ENCODE data around the gene GDPD4. TPM values are rescaled to one million over a fixed set of nuclear protein-coding genes. Genes with fewer than 3 reads are reported as not detected.

GDPD4 gene
- total and polyA plus RNA-seq, 10 of the 15 experiments (the other 5 are each of a cell fraction or from before 2014, with no cell fraction given): 0.23 TPM; not detected in 9

DNA sequence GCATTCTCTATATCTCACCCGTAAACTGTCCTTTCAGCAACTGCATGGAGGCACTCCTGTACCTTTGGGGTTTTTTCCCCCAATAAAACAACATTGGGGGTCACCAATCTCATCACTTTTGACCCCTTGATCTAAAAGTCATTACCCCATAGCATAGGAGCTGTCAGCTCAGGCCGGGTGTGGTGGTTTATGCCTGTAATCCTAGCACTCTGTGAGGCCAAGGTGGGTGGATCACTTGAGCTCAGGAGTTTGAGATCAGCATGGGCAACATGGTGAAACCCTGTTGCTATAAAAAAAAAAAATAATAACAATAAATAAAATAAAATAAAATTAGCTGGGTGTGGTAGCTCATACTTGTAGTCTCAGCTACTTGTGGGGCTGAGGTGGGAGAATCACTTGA is 17.1 kb upstream of the GDPD4 start (continued):
- no peak for TF ChIP-seq BCLAF1 (IDR thresholded peaks at IDR 0.05)
- no peak for TF ChIP-seq YY1 (IDR thresholded peaks at IDR 0.05; ENCODE audit: low read depth, low read length)
- TF ChIP-seq, protein P1, sequence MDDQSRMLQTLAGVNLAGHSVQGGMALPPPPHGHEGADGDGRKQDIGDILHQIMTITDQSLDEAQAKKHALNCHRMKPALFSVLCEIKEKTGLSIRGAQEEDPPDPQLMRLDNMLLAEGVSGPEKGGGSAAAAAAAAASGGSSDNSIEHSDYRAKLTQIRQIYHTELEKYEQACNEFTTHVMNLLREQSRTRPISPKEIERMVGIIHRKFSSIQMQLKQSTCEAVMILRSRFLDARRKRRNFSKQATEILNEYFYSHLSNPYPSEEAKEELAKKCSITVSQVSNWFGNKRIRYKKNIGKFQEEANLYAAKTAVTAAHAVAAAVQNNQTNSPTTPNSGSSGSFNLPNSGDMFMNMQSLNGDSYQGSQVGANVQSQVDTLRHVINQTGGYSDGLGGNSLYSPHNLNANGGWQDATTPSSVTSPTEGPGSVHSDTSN (IDR thresholded peaks at IDR 0.05; ENCODE audit: insufficient replicate concordance, low read depth, low read length): no peak

GRCh38 chr11:77316733-77317342 is 15.4 kb upstream of the GDPD4 start:
- CTCF ChIA-PET: no interaction called here
- no peak for FAIRE-seq
- TF ChIP-seq IRF4 (IDR thresholded peaks at IDR 0.05; ENCODE audit: low read depth, low read length) (no peak), SPI1 (IDR thresholded peaks at IDR 0.05; ENCODE audit: borderline replicate concordance, insufficient read depth, low read depth, low read length) (no peak), ZNF384 (IDR thresholded peaks at IDR 0.05; ENCODE audit: borderline replicate concordance, low read depth, low read length) (no peak), TCF12 (IDR thresholded peaks at IDR 0.05; ENCODE audit: low read depth, low read length) (no peak), SMAD1 (IDR thresholded peaks at IDR 0.05; ENCODE audit: low read depth, partially characterized antibody) (no peak), WRNIP1 (IDR thresholded peaks at IDR 0.05; ENCODE audit: borderline replicate concordance, low read depth, low read length) (no peak), SREBF1 (IDR thresholded peaks at IDR 0.05; ENCODE audit: low read length) (no peak), POLR2AphosphoS5 (IDR thresholded peaks at IDR 0.05; ENCODE audit: low read length) (no peak), FOS (IDR thresholded peaks at IDR 0.05; ENCODE audit: borderline replicate concordance, extremely low read depth, insufficient read length) (no peak)
- TF ChIP-seq, protein P2, sequence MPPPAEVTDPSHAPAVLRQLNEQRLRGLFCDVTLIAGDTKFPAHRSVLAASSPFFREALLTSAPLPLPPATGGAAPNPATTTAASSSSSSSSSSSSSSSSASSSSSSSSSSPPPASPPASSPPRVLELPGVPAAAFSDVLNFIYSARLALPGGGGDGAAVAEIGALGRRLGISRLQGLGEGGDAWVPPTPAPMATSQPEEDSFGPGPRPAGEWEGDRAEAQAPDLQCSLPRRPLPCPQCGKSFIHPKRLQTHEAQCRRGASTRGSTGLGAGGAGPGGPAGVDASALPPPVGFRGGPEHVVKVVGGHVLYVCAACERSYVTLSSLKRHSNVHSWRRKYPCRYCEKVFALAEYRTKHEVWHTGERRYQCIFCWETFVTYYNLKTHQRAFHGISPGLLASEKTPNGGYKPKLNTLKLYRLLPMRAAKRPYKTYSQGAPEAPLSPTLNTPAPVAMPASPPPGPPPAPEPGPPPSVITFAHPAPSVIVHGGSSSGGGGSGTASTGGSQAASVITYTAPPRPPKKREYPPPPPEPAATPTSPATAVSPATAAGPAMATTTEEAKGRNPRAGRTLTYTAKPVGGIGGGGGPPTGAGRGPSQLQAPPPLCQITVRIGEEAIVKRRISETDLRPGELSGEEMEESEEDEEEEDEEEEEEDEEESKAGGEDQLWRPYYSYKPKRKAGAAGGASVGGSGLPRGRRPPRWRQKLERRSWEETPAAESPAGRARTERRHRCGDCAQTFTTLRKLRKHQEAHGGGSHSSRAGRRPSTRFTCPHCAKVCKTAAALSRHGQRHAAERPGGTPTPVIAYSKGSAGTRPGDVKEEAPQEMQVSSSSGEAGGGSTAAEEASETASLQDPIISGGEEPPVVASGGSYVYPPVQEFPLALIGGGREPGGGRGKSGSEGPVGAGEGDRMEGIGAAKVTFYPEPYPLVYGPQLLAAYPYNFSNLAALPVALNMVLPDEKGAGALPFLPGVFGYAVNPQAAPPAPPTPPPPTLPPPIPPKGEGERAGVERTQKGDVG (CRISPR knock-in tag; IDR thresholded peaks at IDR 0.05): no peak

More at GRCh38 chr11:77316733-77317342, 15.4 kb upstream of the GDPD4 start:
- no peak overlapping the region for H2AFZ ChIP-seq (ENCODE audit: control insufficient read depth, low read depth, low read length)
- no peaks in the 10 kb centered on the region for H3K79me2 ChIP-seq (ENCODE audit: control insufficient read depth, insufficient read depth, low read length)
- in situ Hi-C loops (cut with MboI): no loop called here
- POLR2A ChIA-PET: no interaction called here
- no peaks in the 10 kb centered on the region for H3K9me3 ChIP-seq (replicated peaks; ENCODE audit: control insufficient read depth, insufficient read depth, low read length)
- SMC1A ChIA-PET (ENCODE audit: uncharacterized antibody, unreplicated experiment): interaction anchor here (0.9 to 1.3 kb wide), 3 partner anchors 10 to 141 kb away, joined by 3 to 6 read pairs (median 3); no protein-coding TSS in a partner anchor
- H3K4me2 ChIP-seq (ENCODE audit: control insufficient read depth, insufficient read depth): no peak overlapping the region
- DNase-seq (ENCODE audit: low read depth, low spot score) (no peak), ATAC-seq (no peak)
- no peaks in the 10 kb centered on the region; a peak in 2 of 4 replicates for H3K36me3 ChIP-seq (ENCODE audit: control insufficient read depth in 2 of 2, insufficient read depth in 2 of 2, low read length in 1 of 2)
- H3K27me3 ChIP-seq (replicated peaks in 1 of 2; ENCODE audit: control insufficient read depth in 2 of 2, insufficient read depth in 2 of 2, low read length in 1 of 2): no peaks in the 10 kb centered on the region; a peak in 1 of 4 replicates
- H3K9ac ChIP-seq (ENCODE audit: control insufficient read depth, insufficient read depth, low read length): no peak overlapping the region
- intact Hi-C loops (cut with micrococcal nuclease; ENCODE audit: unreplicated experiment): no loop called here
- no peak overlapping the region for H3K4me3 ChIP-seq
- no TSS peak for BruUV-seq (replicated peaks)
- no peak overlapping the region for H3K27ac ChIP-seq (ENCODE audit: control insufficient read depth, insufficient read depth)
- H4K20me1 ChIP-seq (ENCODE audit: control insufficient read depth, insufficient read depth): no peaks in the 10 kb centered on the region
- no peaks in the 10 kb centered on the region for H3K4me1 ChIP-seq (ENCODE audit: control insufficient read depth, insufficient read depth, low read length)
- WGBS (ENCODE audit: insufficient coverage, insufficient replicate concordance, low lambda C conversion rate, missing lambda C conversion rate): 22% methylated on average over 5 of the region's 5 CpGs
- RAD21 ChIA-PET (ENCODE audit: unreplicated experiment): no interaction called here

Measured in GM12878 (cell line).